H1 (cell line): ENCODE measurements around the gene INPP4A. TPM values are rescaled to one million over a fixed set of nuclear protein-coding genes. Genes with fewer than 3 reads are reported as not detected.

Experiments used
- CTCF ChIA-PET: fragments of 300-600 bp; sonication (Branson Sonifier 250); formaldehyde crosslinking; loops from one replicate; lab custom pipeline; 2021; ENCODE audit not compliant: partially characterized antibody; lab: Charles Lee
- POLR2A ChIA-PET: fragments of 300-600 bp; sonication (Branson Sonifier 250); formaldehyde crosslinking; loops from one replicate; lab custom pipeline; 2021; ENCODE audit warnings: inconsistent platforms; ENCODE audit not compliant: partially characterized antibody; lab: Charles Lee
- DNase-seq, 2 experiments: peaks; one replicate each; pipeline versions ENCODE4 v3.0.0 to v3.0.0-alpha.2; 2010 to 2022; ENCODE audit warnings: low spot score in 2 of 2, low read depth in 1 of 2, mixed read lengths in 1 of 2
- FAIRE-seq: peaks from 2 replicates; lab custom pipeline; 2011; peaks lifted over from hg19 to GRCh38; lab: Jason Lieb, UNC
- H2AFZ ChIP-seq: 2 replicates; pipeline ENCODE4 v1.8.1; 2012; ENCODE audit warnings: low read length, inconsistent platforms
- H2AK5ac ChIP-seq: 2 replicates; pipeline ENCODE4 v1.6.1; 2013; ENCODE audit warnings: low read depth, low read length
- H2BK120ac ChIP-seq: replicated peaks from 2 replicates; pipeline ENCODE3; 2013; ENCODE audit warnings: low read depth, low read length, inconsistent platforms
- H2BK12ac ChIP-seq: 2 replicates; pipeline ENCODE4 v1.6.1; 2013; ENCODE audit warnings: low read depth, low read length
- H2BK15ac ChIP-seq: 2 replicates; pipeline ENCODE4 v1.6.1; 2013; ENCODE audit warnings: low read length
- H2BK20ac ChIP-seq: 2 replicates; pipeline ENCODE4 v1.6.1; 2013; ENCODE audit warnings: low read length
- H2BK5ac ChIP-seq: 2 replicates; pipeline ENCODE4 v1.6.1; 2013; ENCODE audit warnings: low read depth, low read length
- H3K14ac ChIP-seq: 2 replicates; pipeline ENCODE4 v1.6.1; 2013; ENCODE audit warnings: inconsistent platforms; ENCODE audit not compliant: insufficient read length
- H3K18ac ChIP-seq: 2 replicates; pipeline ENCODE4 v1.6.1; 2013; ENCODE audit warnings: low read length; ENCODE audit errors: extremely low read depth
- H3K23ac ChIP-seq: 2 replicates; pipeline ENCODE4 v1.6.1; 2013; ENCODE audit warnings: inconsistent platforms; ENCODE audit not compliant: insufficient read length
- H3K23me2 ChIP-seq: 2 replicates; pipeline ENCODE4 v1.6.1; 2013; ENCODE audit warnings: low read depth, low read length
- H3K27ac ChIP-seq: 2 replicates; pipeline ENCODE4 v1.6.1; 2011; ENCODE audit warnings: low read depth, low read length, inconsistent platforms
- H3K27me3 ChIP-seq, 4 experiments: replicated peaks in 1 of 4; 1 replicate in 1 of 4; 2 replicates in 3 of 4; pipeline versions ENCODE4 v1.6.1 to v1.8.1; 2011 to 2013; ENCODE audit warnings: low read length in 3 of 4, mild to moderate bottlenecking in 3 of 4, inconsistent platforms in 2 of 4, mixed read lengths in 2 of 4, moderate library complexity in 1 of 4; ENCODE audit not compliant: control insufficient read depth in 3 of 4, insufficient read depth in 3 of 4; ENCODE audit errors: extremely low read depth in 1 of 4
- H3K36me3 ChIP-seq, 4 experiments: 2 replicates each; pipeline versions ENCODE4 v1.6.1 to v1.8.1; 2011 to 2013; ENCODE audit warnings: mild to moderate bottlenecking in 4 of 4, low read length in 3 of 4, moderate library complexity in 2 of 4, control low read depth in 1 of 4, inconsistent platforms in 1 of 4; ENCODE audit not compliant: insufficient read depth in 4 of 4, control insufficient read depth in 2 of 4
- H3K4ac ChIP-seq: replicated peaks from 2 replicates; pipeline ENCODE3; 2013; ENCODE audit warnings: low read length, low read depth, mixed read lengths, inconsistent platforms; ENCODE audit not compliant: insufficient read length
- H3K4me1 ChIP-seq, 4 experiments: replicated peaks in 1 of 4; 1 replicate in 1 of 4; 2 replicates in 3 of 4; pipeline versions ENCODE4 v1.6.1 to v1.8.1; 2011 to 2013; ENCODE audit warnings: low read length in 3 of 4, inconsistent platforms in 2 of 4, mixed read lengths in 1 of 4; ENCODE audit not compliant: insufficient read depth in 4 of 4, control insufficient read depth in 3 of 4
- H3K4me2 ChIP-seq, 2 experiments: 2 replicates each; pipeline versions ENCODE4 v1.6.1 to v1.8.1; 2011 to 2013; ENCODE audit warnings: low read depth in 2 of 2, low read length in 2 of 2, control low read depth in 1 of 2, inconsistent platforms in 1 of 2, mild to moderate bottlenecking in 1 of 2; ENCODE audit not compliant: insufficient read depth in 1 of 2
- H3K4me3 ChIP-seq, 4 experiments: fragments of 200-600, 300-600 bp in 1 of 4; sonication (generic), shearing (Covaris generic), sonication (Bioruptor Twin) in 1 of 4; 2 replicates each; pipeline versions ENCODE4 v1.5.1 to v1.8.1; 2011 to 2016; ENCODE audit warnings: low read length in 4 of 4, low read depth in 3 of 4, control low read depth in 2 of 4, inconsistent platforms in 2 of 4, mild to moderate bottlenecking in 2 of 4, mixed read lengths in 1 of 4, moderate library complexity in 1 of 4; ENCODE audit not compliant: insufficient read depth in 2 of 4; ENCODE audit errors: extremely low read depth in 1 of 4
- H3K56ac ChIP-seq: replicated peaks from 2 replicates; pipeline ENCODE3; 2013; ENCODE audit warnings: low read depth, mild to moderate bottlenecking, mixed read lengths, low read length, inconsistent platforms; ENCODE audit not compliant: insufficient read length
- H3K79me1 ChIP-seq: 2 replicates; pipeline ENCODE4 v1.6.1; 2013; ENCODE audit warnings: low read depth, low read length, control low read depth
- H3K79me2 ChIP-seq, 2 experiments: 2 replicates each; pipeline versions ENCODE4 v1.6.1 to v1.8.1; 2012 to 2013; ENCODE audit warnings: low read length in 2 of 2, mild to moderate bottlenecking in 2 of 2, inconsistent platforms in 1 of 2; ENCODE audit not compliant: insufficient read depth in 2 of 2, control insufficient read depth in 1 of 2
- H3K9ac ChIP-seq, 4 experiments: replicated peaks in 1 of 4; 1 replicate in 1 of 4; 2 replicates in 3 of 4; pipeline versions ENCODE4 v1.6.1 to v1.8.1; 2011 to 2013; ENCODE audit warnings: low read depth in 3 of 4, low read length in 3 of 4, control low read depth in 2 of 4, mild to moderate bottlenecking in 2 of 4, moderate library complexity in 2 of 4, inconsistent platforms in 1 of 4; ENCODE audit errors: extremely low read depth in 1 of 4
- H3K9me3 ChIP-seq, 2 experiments: 2 replicates each; pipeline versions ENCODE4 v1.6.1 to v1.8.1; 2012 to 2013; ENCODE audit warnings: mild to moderate bottlenecking in 2 of 2, moderate library complexity in 2 of 2, control low read depth in 1 of 2, inconsistent platforms in 1 of 2, low read depth in 1 of 2, low read length in 1 of 2, mixed read lengths in 1 of 2; ENCODE audit not compliant: insufficient read depth in 2 of 2
- H4K20me1 ChIP-seq, 2 experiments: replicated peaks in 1 of 2; 2 replicates each; pipeline versions ENCODE3 to v1.8.1; 2011 to 2013; ENCODE audit warnings: inconsistent platforms in 2 of 2, low read length in 2 of 2, mild to moderate bottlenecking in 1 of 2; ENCODE audit not compliant: insufficient read depth in 2 of 2, control insufficient read depth in 1 of 2
- H4K5ac ChIP-seq: 2 replicates; pipeline ENCODE4 v1.6.1; 2013; ENCODE audit warnings: low read length, low read depth, mixed read lengths, inconsistent platforms; ENCODE audit not compliant: insufficient read length
- H4K8ac ChIP-seq: 2 replicates; pipeline ENCODE4 v1.8.0; 2013; ENCODE audit warnings: mild to moderate bottlenecking, moderate library complexity, low read length, inconsistent platforms; ENCODE audit not compliant: insufficient read depth; ENCODE audit errors: extremely low read depth
- H4K91ac ChIP-seq: replicated peaks from 2 replicates; pipeline ENCODE3; 2013; ENCODE audit warnings: low read length, mixed read lengths, inconsistent platforms; ENCODE audit not compliant: insufficient read length
- KDM5A ChIP-seq: fragments of 200-600 bp; IDR thresholded peaks from 2 replicates; pipeline ENCODE4 v1.7.1; 2012; ENCODE audit warnings: mild to moderate bottlenecking, low read length, inconsistent platforms, mixed read lengths
- WGBS, 2 experiments: shearing (Covaris generic) in 1 of 2; methylation state at CpG; one replicate each; pipeline versions ENCODE4 v1.1.6 to v1.1.7; 2013 to 2015; ENCODE audit warnings: low lambda C conversion rate in 2 of 2, mixed read lengths in 2 of 2, inconsistent platforms in 1 of 2, low coverage in 1 of 2, missing lambda C conversion rate in 1 of 2; ENCODE audit not compliant: insufficient replicate concordance in 2 of 2, insufficient coverage in 1 of 2, insufficient read length in 1 of 2; ENCODE audit errors: extremely low coverage in 1 of 2, missing lambda C conversion rate in 1 of 2; 5-methylcytosine and 5-hydroxymethylcytosine counted together
- polyA plus RNA-seq, 7 experiments: library from polyadenylated mRNA; depleted of rRNA in 3 of 7; stranded (reverse) in 5 of 7; unstranded in 2 of 7; fragments of >200 nt in 5 of 7; fragments of 200-250 nt in 2 of 7; gene quantifications; 1 replicate in 5 of 7; 2 replicates in 1 of 7; 4 replicates in 1 of 7; pipeline versions ENCODE4 v1.2.1 to v1.2.3, GENCODE V29; 2011 to 2013; ENCODE audit warnings: missing spikeins in 2 of 7, mixed read lengths in 2 of 7
- total RNA-seq: library from RNA; stranded (reverse); fragmentation: NEBNext Ultra II Directional; extraction: Animal tissue kit (Norgen Biotek cat#: 25700); gene quantifications from 2 replicates; pipeline ENCODE4 v1.2.1, GENCODE V29; 2021
- TF ChIP-seq, protein P1 (sequence below), 3 experiments: IDR thresholded peaks; 1 replicate in 2 of 3; 2 replicates in 1 of 3; pipeline versions ENCODE4 v1.5.1 to v1.6.1; 2011; ENCODE audit warnings: low read length in 3 of 3, mild to moderate bottlenecking in 3 of 3, inconsistent platforms in 2 of 3, low read depth in 1 of 3, moderate library complexity in 1 of 3; ENCODE audit not compliant: insufficient read depth in 1 of 3; ENCODE audit errors: control extremely low read depth in 1 of 3

INPP4A gene
- total and polyA plus RNA-seq, 2 of the 8 experiments (the other 6 are each of a cell fraction or from before 2014, with no cell fraction given), result 25.6 to 34.3 TPM

DNA sequence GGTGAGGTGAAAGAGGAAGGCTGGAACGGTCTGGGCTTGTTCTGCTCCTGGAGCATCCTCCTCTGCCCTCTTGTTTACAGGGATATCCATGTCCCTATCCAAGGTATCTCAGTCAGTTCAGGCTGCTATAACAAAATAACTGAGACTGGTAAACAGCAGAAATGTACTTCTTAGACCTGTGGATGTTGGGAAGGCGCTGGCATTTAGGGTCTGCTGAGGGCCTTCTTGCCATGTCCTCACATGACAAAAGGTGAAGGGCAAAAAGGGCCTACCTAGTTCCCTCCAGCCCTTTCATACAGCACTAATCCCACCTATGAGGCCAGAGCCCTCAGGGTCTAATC is 65.6 kb downstream of the INPP4A start:
- no peak overlapping the region for H3K18ac ChIP-seq
- H3K23ac ChIP-seq, result no peak overlapping the region
- CTCF ChIA-PET, result interaction anchor here (1.6 kb wide), 1 partner anchor 22 kb away, joined by 5 read pairs; no protein-coding TSS in a partner anchor
- peaks cover 0 to 4% (median 2%) of the 10 kb centered on the region in 4 experiments; a peak in 4 of 7 replicates for H3K4me1 ChIP-seq
- H3K23me2 ChIP-seq, result peaks cover 2% of the 10 kb centered on the region; the same call in 1 of the 2 replicates
- H3K27ac ChIP-seq, result no peak overlapping the region
- no peak overlapping the region for H2BK12ac ChIP-seq
- H3K14ac ChIP-seq, result no peak overlapping the region
- no peak for TF ChIP-seq KDM5A
- TF ChIP-seq, protein P1, sequence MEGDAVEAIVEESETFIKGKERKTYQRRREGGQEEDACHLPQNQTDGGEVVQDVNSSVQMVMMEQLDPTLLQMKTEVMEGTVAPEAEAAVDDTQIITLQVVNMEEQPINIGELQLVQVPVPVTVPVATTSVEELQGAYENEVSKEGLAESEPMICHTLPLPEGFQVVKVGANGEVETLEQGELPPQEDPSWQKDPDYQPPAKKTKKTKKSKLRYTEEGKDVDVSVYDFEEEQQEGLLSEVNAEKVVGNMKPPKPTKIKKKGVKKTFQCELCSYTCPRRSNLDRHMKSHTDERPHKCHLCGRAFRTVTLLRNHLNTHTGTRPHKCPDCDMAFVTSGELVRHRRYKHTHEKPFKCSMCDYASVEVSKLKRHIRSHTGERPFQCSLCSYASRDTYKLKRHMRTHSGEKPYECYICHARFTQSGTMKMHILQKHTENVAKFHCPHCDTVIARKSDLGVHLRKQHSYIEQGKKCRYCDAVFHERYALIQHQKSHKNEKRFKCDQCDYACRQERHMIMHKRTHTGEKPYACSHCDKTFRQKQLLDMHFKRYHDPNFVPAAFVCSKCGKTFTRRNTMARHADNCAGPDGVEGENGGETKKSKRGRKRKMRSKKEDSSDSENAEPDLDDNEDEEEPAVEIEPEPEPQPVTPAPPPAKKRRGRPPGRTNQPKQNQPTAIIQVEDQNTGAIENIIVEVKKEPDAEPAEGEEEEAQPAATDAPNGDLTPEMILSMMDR (IDR thresholded peaks at IDR 0.05; ENCODE audit: control extremely low read depth in 1 of 3, insufficient read depth in 1 of 3, low read depth in 1 of 3, low read length in 3 of 3), result no peak
- H3K79me2 ChIP-seq, result peaks cover 0 to 44% of the 10 kb centered on the region in 2 experiments; a peak in 2 of 4 replicates
- H4K91ac ChIP-seq, result no peak overlapping the region
- no peak for DNase-seq
- no peak for FAIRE-seq
- H4K5ac ChIP-seq, result no peak overlapping the region
- H4K20me1 ChIP-seq, result peaks cover 2 to 7% of the 10 kb centered on the region in 2 experiments
- H2BK120ac ChIP-seq, result no peak overlapping the region
- POLR2A ChIA-PET, result no interaction called here
- 91% methylated on average over 2 of the region's 2 CpGs; no CpG with 5 or more reads in 1 of the 2 experiments for WGBS, 2 experiments
- H2BK20ac ChIP-seq, result no peak overlapping the region
- H2BK15ac ChIP-seq, result no peak overlapping the region
- H2AFZ ChIP-seq, result no peak overlapping the region
- H3K56ac ChIP-seq, result no peak overlapping the region
- no peak overlapping the region for H2AK5ac ChIP-seq
- H3K9ac ChIP-seq, result no peak overlapping the region
- no peak overlapping the region for H2BK5ac ChIP-seq
- H3K36me3 ChIP-seq, result no peaks in the 10 kb centered on the region; a peak in 1 of 8 replicates
- H3K9me3 ChIP-seq, result no peaks in the 10 kb centered on the region
- no peaks in the 10 kb centered on the region for H3K27me3 ChIP-seq
- no peak overlapping the region for H4K8ac ChIP-seq
- H3K4me3 ChIP-seq, result no peak overlapping the region
- H3K4me2 ChIP-seq, result no peak overlapping the region
- no peak overlapping the region for H3K4ac ChIP-seq
- H3K79me1 ChIP-seq, result peaks cover 10% of the 10 kb centered on the region
